HG03139 (cell line): ENCODE results near the gene ANXA4.
"Not testable (repeated sequence)": the region's sequence is repeated elsewhere in the genome, so short reads cannot be mapped to it uniquely, and the experiment has no call there.

Experiments
- ATAC-seq: cut with Tn5 transposase; IDR thresholded peaks from one replicate; pipeline ENCODE4 v1.9.1; 2021; ENCODE audit not compliant: unreplicated experiment

ANXA4 gene

GRCh38 chr2:69741575-69742321 is at the start of gene ANXA4:
ANXA4 (plus strand) TSS chr2:69742134; CDS start chr2:69781566, 39,432 bp downstream.
- ATAC-seq: peak; percentile 63

- ATAC-seq: no peak
These were observed 49.5 kb upstream of the ANXA4 start for GRCh38 chr2:69692424-69692823.

GRCh38 chr2:69693059-69693774 is 48.7 kb upstream of the ANXA4 start:
- ATAC-seq: peak; percentile 65

- ATAC-seq: no peak
These were observed 48.0 kb upstream of the ANXA4 start for GRCh38 chr2:69693775-69694450.

DNA sequence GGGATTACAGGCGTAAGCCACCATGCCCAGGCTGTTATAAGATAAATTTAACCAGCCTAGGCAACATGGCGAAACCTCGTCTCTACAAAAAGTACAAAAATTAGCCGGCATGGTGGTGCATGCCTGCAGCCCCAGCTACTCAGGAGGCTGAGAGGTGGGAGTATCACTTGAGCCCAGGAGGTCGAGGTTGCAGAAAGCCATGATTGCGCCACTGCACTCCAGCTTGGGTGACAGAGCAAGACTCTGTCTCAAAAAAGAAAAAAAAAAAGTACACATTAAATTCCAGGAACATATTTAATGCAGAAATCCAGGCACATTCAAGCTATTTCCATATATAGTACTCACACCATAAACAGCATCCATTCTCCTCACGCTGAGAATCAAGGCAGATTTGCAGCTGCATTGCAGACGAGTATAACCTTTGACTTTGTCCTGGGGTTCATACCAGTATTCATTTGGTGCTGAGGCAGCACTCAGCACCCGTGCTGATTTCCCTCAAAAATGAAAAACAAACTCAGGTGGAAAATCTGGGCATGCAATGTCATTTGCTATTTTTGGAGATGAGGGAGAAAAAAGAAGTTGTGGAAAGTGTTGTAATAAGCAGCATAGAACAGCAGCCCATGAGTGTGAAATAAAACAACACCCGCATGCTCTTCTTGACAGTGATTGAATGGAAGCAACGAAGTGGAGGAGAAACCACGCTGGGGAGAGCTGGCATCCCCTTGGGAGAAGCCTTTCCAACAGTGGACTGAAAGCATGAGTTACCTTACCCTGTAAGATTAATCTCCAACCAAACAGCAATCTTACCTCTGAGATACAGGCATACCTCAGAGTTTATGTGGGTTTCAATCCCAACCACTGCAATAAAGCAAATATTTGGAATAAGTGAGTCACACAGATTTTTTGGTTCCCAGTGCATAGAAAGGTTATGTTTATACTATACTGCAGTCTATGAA is 46.8 kb upstream of the ANXA4 start:
- ATAC-seq: no peak

DNA sequence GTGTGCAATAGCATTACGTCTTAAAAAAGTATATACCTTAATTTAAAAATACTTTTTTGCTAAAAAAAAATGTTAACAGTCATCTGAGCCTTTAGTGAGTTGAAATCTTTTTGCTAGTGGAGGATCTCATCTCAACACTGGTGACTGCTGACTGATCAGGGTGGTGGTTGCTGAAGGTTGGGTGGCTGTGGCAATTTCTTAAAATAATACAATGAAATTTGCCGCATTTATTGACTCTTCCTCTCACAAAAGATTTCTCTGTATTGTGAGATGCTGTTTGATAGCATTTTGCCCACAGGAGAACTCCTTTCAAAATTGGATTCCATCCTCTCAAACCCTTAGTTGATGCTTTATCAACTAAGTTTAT is 46.1 kb upstream of the ANXA4 start:
- ATAC-seq: no peak

DNA sequence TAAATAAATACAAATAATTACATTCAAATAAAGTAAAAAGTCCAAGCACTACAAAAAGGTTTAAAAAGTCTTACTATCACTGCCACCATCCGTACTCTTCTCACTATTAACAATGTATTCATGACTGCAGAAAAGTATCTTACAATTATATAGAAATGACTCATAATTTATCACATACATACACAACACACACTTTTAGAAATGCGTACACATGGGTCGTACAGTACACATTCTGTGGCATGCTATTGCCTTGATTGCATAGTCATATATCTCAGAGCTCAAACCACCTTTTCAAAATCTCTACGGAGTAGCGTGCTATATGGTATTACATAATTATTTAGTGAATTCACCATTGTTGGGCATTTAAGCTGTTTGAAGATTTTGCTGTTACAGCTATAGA is 41.6 kb upstream of the ANXA4 start:
- no peak for ATAC-seq

DNA sequence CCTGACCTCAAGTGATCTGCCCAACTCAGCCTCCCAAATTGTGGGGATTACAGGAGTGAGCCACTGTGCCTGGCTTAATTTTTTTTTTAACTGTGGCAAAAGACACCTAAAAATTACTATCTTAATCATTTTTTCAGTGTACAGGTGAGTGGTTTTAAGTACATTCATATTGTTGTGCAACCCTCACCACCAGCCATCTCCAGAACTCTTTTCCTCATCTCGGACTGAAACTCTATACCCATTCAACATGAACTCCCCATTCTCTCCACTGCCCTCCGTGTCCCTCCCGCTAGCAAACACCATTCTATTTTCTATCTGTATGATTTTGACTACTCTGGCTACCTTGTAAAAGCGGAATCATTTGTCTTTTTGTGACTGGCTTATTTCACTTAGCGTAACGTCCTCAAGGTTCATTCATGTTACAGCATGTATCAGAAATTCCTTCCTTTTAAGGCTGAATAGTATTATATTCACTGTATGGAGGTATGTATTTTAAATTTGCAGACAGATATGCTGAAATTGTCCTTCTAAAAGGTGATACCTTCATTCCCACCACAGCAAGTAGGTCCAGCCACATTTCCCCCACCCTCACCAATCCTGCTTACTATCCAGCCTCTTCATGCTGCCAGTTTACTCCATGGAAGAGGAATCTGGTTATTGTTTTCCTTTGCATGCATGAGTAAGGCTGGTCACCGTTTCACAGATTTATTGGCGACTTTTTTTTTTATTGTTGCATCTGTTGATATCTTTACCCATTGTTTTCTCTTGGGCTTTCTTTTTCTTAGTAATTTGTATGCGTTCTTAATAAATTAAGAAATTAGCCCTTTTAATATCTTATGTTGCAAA is 40.6 kb upstream of the ANXA4 start:
- ATAC-seq: no peak

- ATAC-seq: no peak
These were observed 38.7 kb upstream of the ANXA4 start for GRCh38 chr2:69703189-69703588.

GRCh38 chr2:69704446-69704845 is 37.5 kb upstream of the ANXA4 start:
- ATAC-seq: no peak

- no peak for ATAC-seq
These were observed 32.6 kb upstream of the ANXA4 start for GRCh38 chr2:69709290-69709689.

DNA sequence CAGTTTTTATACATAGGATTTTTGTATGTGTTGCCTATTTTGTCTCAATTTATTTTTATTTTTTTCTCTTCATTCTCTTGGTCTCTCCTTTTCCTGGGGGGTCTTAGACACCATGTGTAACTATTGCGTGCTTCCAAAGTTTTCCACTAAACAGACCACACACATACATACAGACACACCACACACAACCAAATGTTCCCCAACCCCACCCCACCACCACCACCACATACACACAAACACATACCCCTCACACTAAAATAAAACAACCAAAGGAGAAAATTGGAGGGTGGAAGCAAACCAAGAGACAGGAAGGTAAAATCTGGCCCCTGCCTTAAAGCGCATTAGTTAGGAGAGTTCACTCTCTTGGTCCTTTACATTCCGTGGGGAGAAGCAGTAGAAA is 30.0 kb upstream of the ANXA4 start:
- ATAC-seq: no peak

DNA sequence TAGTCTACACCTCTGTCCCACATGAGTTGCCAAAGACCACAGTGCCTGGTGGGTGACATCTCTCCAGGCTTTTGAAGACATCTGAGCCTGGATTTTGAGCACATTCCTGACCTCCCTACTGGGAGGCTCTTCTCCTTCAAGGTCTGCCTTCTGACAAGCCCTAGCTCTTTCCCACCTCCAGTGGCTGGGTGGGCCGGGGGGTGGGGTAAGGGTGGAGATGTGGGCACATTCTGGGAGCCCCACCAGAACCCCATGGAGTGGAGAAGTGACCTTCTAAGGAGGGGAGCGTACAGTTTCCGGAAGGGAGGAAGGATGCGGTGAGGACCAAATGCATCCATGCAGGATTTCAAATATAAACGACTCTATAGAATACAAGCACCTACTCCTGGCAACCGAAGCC is 27.9 kb upstream of the ANXA4 start:
- no peak for ATAC-seq

GRCh38 chr2:69714539-69715220 is 27.3 kb upstream of the ANXA4 start:
- not testable (repeated sequence) for ATAC-seq

DNA sequence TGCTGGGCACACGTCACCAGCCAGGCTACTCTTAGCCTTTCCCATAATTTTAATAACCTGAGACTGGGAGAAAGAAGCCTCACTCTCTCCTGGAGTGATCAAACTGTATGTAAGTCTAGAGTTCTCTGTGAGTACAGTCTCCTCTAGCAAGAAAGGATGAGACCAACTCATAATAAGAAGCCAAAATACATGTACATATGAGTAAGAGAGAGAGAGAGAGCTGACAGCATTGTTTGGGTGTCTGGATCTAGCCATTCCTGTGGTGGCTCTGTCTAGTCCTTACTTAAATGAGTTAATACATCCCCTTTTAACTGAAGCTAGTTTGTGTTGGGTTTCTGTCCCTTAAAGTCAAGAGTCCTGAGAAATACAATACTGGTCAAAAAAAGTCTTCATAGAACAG is 26.0 kb upstream of the ANXA4 start:
- ATAC-seq: no peak

DNA sequence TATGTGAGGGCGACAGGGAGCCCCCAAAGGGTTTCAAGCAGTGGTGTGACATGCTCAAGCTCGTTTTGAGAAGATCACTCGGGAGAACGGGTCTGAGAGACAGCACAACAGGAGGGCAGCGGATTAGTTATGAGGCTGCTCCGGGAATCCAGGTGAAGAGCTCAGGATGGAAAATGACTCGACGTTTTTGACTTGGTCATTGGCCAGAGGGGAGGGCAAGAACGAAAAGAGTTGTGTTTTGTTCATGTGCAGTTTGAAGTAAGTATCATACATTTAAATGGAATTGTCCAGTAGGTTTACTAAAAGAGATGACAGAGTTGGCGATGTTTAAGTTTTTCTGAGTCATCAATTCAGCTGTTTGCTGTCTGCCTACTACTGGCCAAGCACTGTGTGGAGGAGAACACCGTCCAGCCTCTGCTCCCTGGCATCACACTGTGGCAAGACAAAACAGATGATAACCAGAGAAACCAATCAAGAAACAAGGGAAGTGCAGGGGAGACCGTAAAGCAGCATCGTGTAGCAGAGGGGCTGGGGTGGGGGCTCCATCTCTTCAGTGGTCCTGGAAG is 25.3 kb upstream of the ANXA4 start:
- no peak for ATAC-seq

DNA sequence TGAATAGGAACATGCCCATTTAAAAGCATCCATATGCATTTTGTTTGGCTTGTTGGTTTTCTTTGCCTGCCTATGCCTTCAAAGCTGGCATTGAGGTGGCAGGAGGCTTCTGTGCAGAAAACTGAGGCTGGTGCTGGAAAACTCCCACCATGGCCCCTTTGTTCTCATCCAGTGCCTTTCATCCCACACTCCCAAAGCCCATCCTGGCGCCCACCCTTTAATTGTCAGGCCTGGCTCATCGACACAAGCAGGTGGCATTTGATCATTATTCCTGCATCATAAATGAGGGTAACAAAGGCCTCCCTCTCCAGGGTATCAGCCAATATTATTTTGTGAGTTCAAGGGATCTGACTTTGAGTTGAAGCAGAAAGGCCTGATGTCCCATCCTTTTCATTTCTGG is 24.7 kb upstream of the ANXA4 start:
- ATAC-seq: no peak

GRCh38 chr2:69717861-69718273 is 24.1 kb upstream of the ANXA4 start:
- no peak for ATAC-seq

- ATAC-seq: no peak
These were observed 23.5 kb upstream of the ANXA4 start for GRCh38 chr2:69718338-69718965.
